ENCODE measurements around the gene GRAMD1C. TPM values are rescaled to one million over a fixed set of nuclear protein-coding genes. Genes with fewer than 3 reads are reported as not detected.
A peak's percentile ranks its signal among the peaks of the same experiment; 100 is the strongest.

Gene GRAMD1C
- total RNA-seq, 1 donor from 2014 or later = 2.0 TPM

- DNase-seq (ENCODE audit: low read depth) = no peak
- Histone ChIP-seq H3K27me3 (ENCODE audit: control insufficient read depth, insufficient read depth, low read length) (no peaks in the 10 kb centered on the region), H3K4me3 (ENCODE audit: low read depth, low read length) (no peak overlapping the region), H3K36me3 (ENCODE audit: control insufficient read depth, insufficient read depth, low read length) (no peaks in the 10 kb centered on the region)
- no peak for TF ChIP-seq CTCF (IDR thresholded peaks at IDR 0.05; ENCODE audit: insufficient read depth, low read length, poor library complexity, severe bottlenecking)
These were observed 72.4 kb downstream of the GRAMD1C start for GRCh38 chr3:113910966-113911365.

GRCh38 chr3:113912552-113913236 is 74.1 kb downstream of the GRAMD1C start:
- no peaks in the 10 kb centered on the region for H3K27me3 ChIP-seq (ENCODE audit: control insufficient read depth, insufficient read depth, low read length)
- TF ChIP-seq CTCF (IDR thresholded peaks at IDR 0.05; ENCODE audit: insufficient read depth, low read length, poor library complexity, severe bottlenecking) = peak; percentile 68
- no peak overlapping the region for H3K4me3 ChIP-seq (ENCODE audit: low read depth, low read length)
- DNase-seq (ENCODE audit: low read depth) = peak; percentile 53
- H3K36me3 ChIP-seq (ENCODE audit: control insufficient read depth, insufficient read depth, low read length) = no peaks in the 10 kb centered on the region

- Histone ChIP-seq H3K36me3 (ENCODE audit: control insufficient read depth, insufficient read depth, low read length) (no peaks in the 10 kb centered on the region), H3K27me3 (ENCODE audit: control insufficient read depth, insufficient read depth, low read length) (no peaks in the 10 kb centered on the region), H3K4me3 (ENCODE audit: low read depth, low read length) (no peak overlapping the region)
- DNase-seq (ENCODE audit: low read depth) = no peak
- TF ChIP-seq CTCF (IDR thresholded peaks at IDR 0.05; ENCODE audit: insufficient read depth, low read length, poor library complexity, severe bottlenecking) = no peak
These were observed 76.1 kb downstream of the GRAMD1C start for GRCh38 chr3:113914646-113915045.

GRCh38 chr3:113927556-113927955 is 89.0 kb downstream of the GRAMD1C start:
- no peaks in the 10 kb centered on the region for H3K27me3 ChIP-seq (ENCODE audit: control insufficient read depth, insufficient read depth, low read length)
- H3K36me3 ChIP-seq (ENCODE audit: control insufficient read depth, insufficient read depth, low read length) = no peaks in the 10 kb centered on the region
- no peak for DNase-seq (ENCODE audit: low read depth)
- H3K4me3 ChIP-seq (ENCODE audit: low read depth, low read length) = no peak overlapping the region
- no peak for TF ChIP-seq CTCF (IDR thresholded peaks at IDR 0.05; ENCODE audit: insufficient read depth, low read length, poor library complexity, severe bottlenecking)

GRCh38 chr3:113946831-113947230 is 108.2 kb downstream of the GRAMD1C start:
- peaks cover 3% of the 10 kb centered on the region for H3K27me3 ChIP-seq (ENCODE audit: control insufficient read depth, insufficient read depth, low read length)
- H3K36me3 ChIP-seq (ENCODE audit: control insufficient read depth, insufficient read depth, low read length) = no peaks in the 10 kb centered on the region
- H3K4me3 ChIP-seq (ENCODE audit: low read depth, low read length) = peak overlapping the region; percentile 64
- no peak for TF ChIP-seq CTCF (IDR thresholded peaks at IDR 0.05; ENCODE audit: insufficient read depth, low read length, poor library complexity, severe bottlenecking)
- DNase-seq (ENCODE audit: low read depth) = no peak

Measured in kidney epithelial cell (primary cell).